ENCODE measurements around the gene PTPRM. TPM values are rescaled to one million over a fixed set of nuclear protein-coding genes. Genes with fewer than 3 reads are reported as not detected.

PTPRM gene
- polyA plus RNA-seq, 1 donor (not counting 4 experiments of a cell fraction or from before 2014, with no cell fraction given) = 54.5 TPM

DNA sequence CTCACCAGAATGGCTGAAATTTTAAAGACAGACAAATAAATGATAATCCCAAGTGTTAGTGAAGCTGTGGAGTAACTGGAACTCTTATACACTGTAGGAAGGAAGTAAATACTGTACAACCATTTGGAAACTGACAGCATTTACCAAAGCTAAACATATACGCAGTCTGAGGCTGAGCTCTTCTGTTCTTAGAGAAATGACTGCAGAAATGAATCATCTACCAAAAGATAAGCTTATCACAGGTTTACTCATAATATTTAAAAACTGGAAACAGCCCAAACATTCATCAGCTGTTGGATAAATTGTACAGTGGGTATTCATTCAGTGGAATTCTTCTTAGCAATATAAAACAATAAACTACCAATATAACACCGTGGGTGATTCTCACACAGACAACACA lies 824.0 kb downstream of the PTPRM start:
- Histone ChIP-seq H3K4me2 (ENCODE audit: control insufficient read depth, extremely low read depth, insufficient read depth, low read depth, low read length) (no peak overlapping the region), H3K4me3 (ENCODE audit: control insufficient read depth in 2 of 3, extremely low read depth in 1 of 3, insufficient read depth in 2 of 3, low read depth in 1 of 3, low read length in 3 of 3) (no peak overlapping the region), H3K79me2 (ENCODE audit: control insufficient read depth, insufficient read depth, low read length) (no peaks in the 10 kb centered on the region), H3K9me1 (ENCODE audit: control insufficient read depth, extremely low read depth, insufficient read depth, low read length) (no peaks in the 10 kb centered on the region), H3K4me1 (ENCODE audit: control insufficient read depth, extremely low read depth, insufficient read depth, low read length) (no peaks in the 10 kb centered on the region), H3K9me3 (ENCODE audit: control insufficient read depth, low read depth, low read length) (no peaks in the 10 kb centered on the region), H3K27me3 (ENCODE audit: control insufficient read depth, extremely low read depth, insufficient read depth, low read length) (no peaks in the 10 kb centered on the region), H4K20me1 (ENCODE audit: control insufficient read depth, extremely low read depth, insufficient read depth, low read length) (no peaks in the 10 kb centered on the region), H3K27ac (ENCODE audit: control insufficient read depth, insufficient read depth, low read length) (no peak overlapping the region), H3K9ac (ENCODE audit: control insufficient read depth, extremely low read depth, insufficient read depth, low read length) (no peak overlapping the region), H3K36me3 (ENCODE audit: control insufficient read depth in 2 of 2, extremely low read depth in 1 of 2, insufficient read depth in 2 of 2, low read length in 2 of 2) (peaks cover 0 to 10% of the 10 kb centered on the region in 2 experiments), H2AFZ (ENCODE audit: control insufficient read depth, low read length) (no peak overlapping the region)
- FAIRE-seq (no peak), DNase-seq (ENCODE audit: low read depth, low spot score) (no peak)
- dilution Hi-C loops (cut with MboI; ENCODE audit: extremely low pct_ligation_motif_present, low sequenced_read_pairs) = no loop called here
- TF ChIP-seq, protein P1, sequence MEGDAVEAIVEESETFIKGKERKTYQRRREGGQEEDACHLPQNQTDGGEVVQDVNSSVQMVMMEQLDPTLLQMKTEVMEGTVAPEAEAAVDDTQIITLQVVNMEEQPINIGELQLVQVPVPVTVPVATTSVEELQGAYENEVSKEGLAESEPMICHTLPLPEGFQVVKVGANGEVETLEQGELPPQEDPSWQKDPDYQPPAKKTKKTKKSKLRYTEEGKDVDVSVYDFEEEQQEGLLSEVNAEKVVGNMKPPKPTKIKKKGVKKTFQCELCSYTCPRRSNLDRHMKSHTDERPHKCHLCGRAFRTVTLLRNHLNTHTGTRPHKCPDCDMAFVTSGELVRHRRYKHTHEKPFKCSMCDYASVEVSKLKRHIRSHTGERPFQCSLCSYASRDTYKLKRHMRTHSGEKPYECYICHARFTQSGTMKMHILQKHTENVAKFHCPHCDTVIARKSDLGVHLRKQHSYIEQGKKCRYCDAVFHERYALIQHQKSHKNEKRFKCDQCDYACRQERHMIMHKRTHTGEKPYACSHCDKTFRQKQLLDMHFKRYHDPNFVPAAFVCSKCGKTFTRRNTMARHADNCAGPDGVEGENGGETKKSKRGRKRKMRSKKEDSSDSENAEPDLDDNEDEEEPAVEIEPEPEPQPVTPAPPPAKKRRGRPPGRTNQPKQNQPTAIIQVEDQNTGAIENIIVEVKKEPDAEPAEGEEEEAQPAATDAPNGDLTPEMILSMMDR (optimal IDR thresholded peaks at IDR 0.05 in 1 of 3, IDR thresholded peaks at IDR 0.05 in 1 of 3, conservative IDR thresholded peaks at IDR 0.05 in 1 of 3; ENCODE audit: extremely low read depth in 1 of 3, insufficient read depth in 2 of 3, low read length in 3 of 3) = no peak
- no peak for TF ChIP-seq EZH2 (IDR thresholded peaks at IDR 0.05; ENCODE audit: low read length)

DNA sequence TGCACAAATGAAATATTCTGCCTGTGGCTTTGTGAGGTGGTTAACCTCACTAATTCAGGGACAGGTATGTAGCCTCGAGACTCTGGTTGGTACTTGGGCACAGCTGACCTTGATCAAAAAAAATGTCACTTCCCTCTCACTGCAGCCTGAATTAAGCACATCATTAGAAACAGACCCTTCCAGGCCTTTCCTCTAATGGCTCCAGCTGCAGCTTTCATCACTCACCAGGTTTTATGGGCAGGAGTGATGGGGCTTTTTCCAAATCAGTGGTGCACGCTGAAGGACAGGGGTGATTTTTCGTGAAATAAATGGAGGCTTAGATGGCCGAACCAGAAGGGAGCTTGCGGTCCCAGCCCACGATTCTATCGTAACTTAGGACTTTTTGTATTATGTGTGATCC lies 829.1 kb downstream of the PTPRM start:
- Histone ChIP-seq H3K9me1 (ENCODE audit: control insufficient read depth, extremely low read depth, insufficient read depth, low read length) (no peaks in the 10 kb centered on the region), H3K4me2 (ENCODE audit: control insufficient read depth, extremely low read depth, insufficient read depth, low read depth, low read length) (no peak overlapping the region)

More for the DNA sequence above, 829.1 kb downstream of the PTPRM start:
- no peak overlapping the region for H3K9ac ChIP-seq (ENCODE audit: control insufficient read depth, extremely low read depth, insufficient read depth, low read length)
- no peak overlapping the region for H3K4me3 ChIP-seq (ENCODE audit: control insufficient read depth in 2 of 3, extremely low read depth in 1 of 3, insufficient read depth in 2 of 3, low read depth in 1 of 3, low read length in 3 of 3)
- H3K27ac ChIP-seq (ENCODE audit: control insufficient read depth, insufficient read depth, low read length) = no peak overlapping the region
- H3K9me3 ChIP-seq (ENCODE audit: control insufficient read depth, low read depth, low read length) = no peaks in the 10 kb centered on the region
- no peak overlapping the region for H2AFZ ChIP-seq (ENCODE audit: control insufficient read depth, low read length)
- no peaks in the 10 kb centered on the region for H4K20me1 ChIP-seq (ENCODE audit: control insufficient read depth, extremely low read depth, insufficient read depth, low read length)
- TF ChIP-seq EZH2 (IDR thresholded peaks at IDR 0.05; ENCODE audit: low read length) = no peak
- TF ChIP-seq, protein P1 (optimal IDR thresholded peaks at IDR 0.05 in 1 of 3, IDR thresholded peaks at IDR 0.05 in 1 of 3, conservative IDR thresholded peaks at IDR 0.05 in 1 of 3; ENCODE audit: extremely low read depth in 1 of 3, insufficient read depth in 2 of 3, low read length in 3 of 3) = no peak
- dilution Hi-C loops (cut with MboI; ENCODE audit: extremely low pct_ligation_motif_present, low sequenced_read_pairs) = no loop called here
- DNase-seq (ENCODE audit: low read depth, low spot score) = no peak
- H3K27me3 ChIP-seq (ENCODE audit: control insufficient read depth, extremely low read depth, insufficient read depth, low read length) = no peaks in the 10 kb centered on the region
- H3K36me3 ChIP-seq (ENCODE audit: control insufficient read depth in 2 of 2, extremely low read depth in 1 of 2, insufficient read depth in 2 of 2, low read length in 2 of 2) = peaks cover 0 to 8% of the 10 kb centered on the region in 2 experiments
- FAIRE-seq = no peak
- no peaks in the 10 kb centered on the region for H3K79me2 ChIP-seq (ENCODE audit: control insufficient read depth, insufficient read depth, low read length)
- peaks cover 4% of the 10 kb centered on the region for H3K4me1 ChIP-seq (ENCODE audit: control insufficient read depth, extremely low read depth, insufficient read depth, low read length)
